ENCODE measurements around the gene MXI1.

- no peak for TF ChIP-seq CTCF (IDR thresholded peaks at IDR 0.05)
- TF ChIP-seq POLR2A (IDR thresholded peaks at IDR 0.05): no peak
These were observed 3.6 kb upstream of the MXI1 start for GRCh38 chr10:110203500-110204455.

Data from uterus (tissue), 2 donors.